Osteoblast (primary cell): ENCODE results near the gene TTC21A. TPM values are rescaled to one million over a fixed set of nuclear protein-coding genes. Genes with fewer than 3 reads are reported as not detected.
A peak's percentile ranks its signal among the peaks of the same experiment; 100 is the strongest.

Experiments used
- DNase-seq: peaks from one replicate; pipeline ENCODE4 v3.0.0; 2011; ENCODE audit warnings: low spot score, mixed read lengths; ENCODE audit not compliant: insufficient read length; ENCODE audit errors: missing footprints
- H2AFZ ChIP-seq: 2 replicates; pipeline ENCODE4 v1.6.0; 2011; ENCODE audit warnings: mild to moderate bottlenecking, low read length
- H3K27ac ChIP-seq: 2 replicates; pipeline ENCODE4 v1.5.1; 2011; ENCODE audit warnings: mild to moderate bottlenecking, low read depth, low read length, moderate library complexity
- H3K27me3 ChIP-seq: 2 replicates; pipeline ENCODE4 v1.6.0; 2012; ENCODE audit warnings: mild to moderate bottlenecking, control low read depth, inconsistent platforms, low read length, moderate library complexity; ENCODE audit not compliant: insufficient read depth
- H3K36me3 ChIP-seq: 2 replicates; pipeline ENCODE4 v1.5.1; 2011; ENCODE audit warnings: mild to moderate bottlenecking, low read length, control low read depth, moderate library complexity; ENCODE audit not compliant: insufficient read depth
- H3K4me1 ChIP-seq: 2 replicates; pipeline ENCODE4 v1.5.1; 2011; ENCODE audit warnings: mild to moderate bottlenecking, low read length, control low read depth, moderate library complexity; ENCODE audit not compliant: insufficient read depth
- H3K4me2 ChIP-seq: 2 replicates; pipeline ENCODE4 v1.6.0; 2011; ENCODE audit warnings: mild to moderate bottlenecking, low read length; ENCODE audit not compliant: insufficient read depth
- H3K4me3 ChIP-seq: fragments of 200-600 bp; sonication (generic); 3 replicates; pipeline ENCODE4 v1.5.1; 2012; ENCODE audit warnings: mild to moderate bottlenecking, low read length, inconsistent platforms; ENCODE audit not compliant: insufficient read depth
- H3K79me2 ChIP-seq: 2 replicates; pipeline ENCODE4 v1.6.0; 2012; ENCODE audit warnings: mild to moderate bottlenecking, low read length, control low read depth, inconsistent platforms; ENCODE audit not compliant: insufficient read depth
- H3K9me3 ChIP-seq: 2 replicates; pipeline ENCODE4 v1.5.1; 2011; ENCODE audit warnings: low read depth, low read length, control low read depth
- H4K20me1 ChIP-seq: 2 replicates; pipeline ENCODE4 v1.6.0; 2012; ENCODE audit warnings: mild to moderate bottlenecking, low read length, control low read depth; ENCODE audit not compliant: insufficient read depth
- CTCF ChIP-seq: IDR thresholded peaks from 2 replicates; pipeline ENCODE4 v1.5.1; 2011; ENCODE audit warnings: mild to moderate bottlenecking, low read depth, low read length, moderate library complexity; ENCODE audit errors: extremely low read depth
- total RNA-seq: library from RNA; depleted of rRNA; stranded (reverse); fragments of >200 nt; gene quantifications from 2 replicates; pipeline ENCODE4 v1.2.3, GENCODE V29; 2012

Gene TTC21A
- total RNA-seq, 1 donor: 6.9 TPM

GRCh38 chr3:39103791-39104552 is 3.5 kb upstream of the TTC21A start:
- peaks cover 60% of the 10 kb centered on the region for H4K20me1 ChIP-seq
- H3K4me3 ChIP-seq: no peak overlapping the region
- H2AFZ ChIP-seq: no peak overlapping the region
- no peak overlapping the region for H3K4me2 ChIP-seq
- H3K9me3 ChIP-seq: no peaks in the 10 kb centered on the region
- peaks cover 18% of the 10 kb centered on the region for H3K4me1 ChIP-seq
- peak; percentile 73 for DNase-seq
- TF ChIP-seq CTCF: no peak
- peaks cover 72% of the 10 kb centered on the region for H3K79me2 ChIP-seq
- no peaks in the 10 kb centered on the region for H3K27me3 ChIP-seq
- peaks cover 17% of the 10 kb centered on the region for H3K36me3 ChIP-seq
- peak overlapping the region; percentile 8 for H3K27ac ChIP-seq

- Histone ChIP-seq H3K27me3 (no peaks in the 10 kb centered on the region), H3K27ac (no peak overlapping the region), H3K4me2 (no peak overlapping the region), H2AFZ (no peak overlapping the region), H3K4me3 (no peak overlapping the region), H3K9me3 (no peaks in the 10 kb centered on the region), H3K4me1 (peaks cover 18% of the 10 kb centered on the region), H4K20me1 (peaks cover 54% of the 10 kb centered on the region), H3K36me3 (peaks cover 5% of the 10 kb centered on the region), H3K79me2 (peaks cover 70% of the 10 kb centered on the region)
- DNase-seq: peak; percentile 30
- no peak for TF ChIP-seq CTCF
These were observed 2.4 kb upstream of the TTC21A start for GRCh38 chr3:39104961-39105686.

- Histone ChIP-seq H3K4me1 (peaks cover 18% of the 10 kb centered on the region), H3K4me2 (peak overlapping the region; percentile 91), H3K4me3 (peak overlapping the region; percentile 99), H3K9me3 (no peaks in the 10 kb centered on the region), H3K79me2 (peaks cover 66% of the 10 kb centered on the region), H3K36me3 (peaks cover 5% of the 10 kb centered on the region), H3K27me3 (no peaks in the 10 kb centered on the region), H4K20me1 (peaks cover 50% of the 10 kb centered on the region), H2AFZ (no peak overlapping the region), H3K27ac (peak overlapping the region; percentile 95)
- DNase-seq: peak; percentile 54
- no peak for TF ChIP-seq CTCF
These were observed 1.8 kb upstream of the TTC21A start for GRCh38 chr3:39105687-39106063.

GRCh38 chr3:39106281-39106811 is 1.1 kb upstream of the TTC21A start:
- H3K27ac ChIP-seq: peak overlapping the region; percentile 95
- H3K4me2 ChIP-seq: peak overlapping the region; percentile 91
- peaks cover 6% of the 10 kb centered on the region for H3K36me3 ChIP-seq
- peak overlapping the region; percentile 93 for H2AFZ ChIP-seq
- H3K4me3 ChIP-seq: peak overlapping the region; percentile 99
- peaks cover 43% of the 10 kb centered on the region for H4K20me1 ChIP-seq
- peak; percentile 93 for DNase-seq
- TF ChIP-seq CTCF: no peak
- H3K9me3 ChIP-seq: no peaks in the 10 kb centered on the region
- H3K4me1 ChIP-seq: peaks cover 18% of the 10 kb centered on the region
- H3K27me3 ChIP-seq: no peaks in the 10 kb centered on the region
- H3K79me2 ChIP-seq: peaks cover 59% of the 10 kb centered on the region
